HUES64 (cell line): ENCODE measurements around the gene WDR20.

Experiments
- H3K27ac ChIP-seq: 2 replicates; pipeline ENCODE4 v1.7.0; 2013; ENCODE audit warnings: low read depth, low read length, inconsistent platforms
- H3K27me3 ChIP-seq: 2 replicates; pipeline ENCODE4 v1.6.1; 2013; ENCODE audit warnings: mild to moderate bottlenecking, low read length; ENCODE audit not compliant: insufficient read depth
- H3K36me3 ChIP-seq: 2 replicates; pipeline ENCODE4 v1.6.1; 2013; ENCODE audit warnings: mild to moderate bottlenecking, low read length; ENCODE audit not compliant: insufficient read depth
- H3K4me1 ChIP-seq: 2 replicates; pipeline ENCODE4 v1.6.1; 2013; ENCODE audit warnings: mild to moderate bottlenecking, low read length, moderate library complexity; ENCODE audit not compliant: insufficient read depth
- H3K4me3 ChIP-seq: 2 replicates; pipeline ENCODE4 v1.5.1; 2013; ENCODE audit warnings: mild to moderate bottlenecking, low read length, moderate library complexity
- H3K9ac ChIP-seq: 2 replicates; pipeline ENCODE4 v1.6.1; 2013; ENCODE audit warnings: mild to moderate bottlenecking, low read depth, low read length
- H3K9me3 ChIP-seq: 2 replicates; pipeline ENCODE4 v1.6.1; 2013; ENCODE audit warnings: low read depth, low read length; ENCODE audit not compliant: insufficient read depth
- WGBS: fragments of 150-250, 120-280 bp; methylation state at CpG from one replicate; pipeline ENCODE4 v1.1.7; 2013; ENCODE audit warnings: missing lambda C conversion rate; 5-methylcytosine and 5-hydroxymethylcytosine counted together

Gene WDR20

GRCh38 chr14:102252834-102253801 is 113.4 kb downstream of the WDR20 start:
- Histone ChIP-seq H3K4me1 (peaks cover 2% of the 10 kb centered on the region), H3K4me3 (no peak overlapping the region), H3K9me3 (no peaks in the 10 kb centered on the region), H3K27ac (no peak overlapping the region), H3K27me3 (no peaks in the 10 kb centered on the region), H3K36me3 (no peaks in the 10 kb centered on the region), H3K9ac (no peak overlapping the region)
- WGBS, result 93% methylated on average over 21 of the region's 21 CpGs

GRCh38 chr14:102255401-102256190 is 115.9 kb downstream of the WDR20 start:
- 89% methylated on average over 9 of the region's 9 CpGs for WGBS
- no peak overlapping the region for H3K4me3 ChIP-seq
- no peak overlapping the region for H3K9ac ChIP-seq
- no peaks in the 10 kb centered on the region for H3K4me1 ChIP-seq
- H3K36me3 ChIP-seq, result no peaks in the 10 kb centered on the region
- H3K27me3 ChIP-seq, result no peaks in the 10 kb centered on the region
- no peaks in the 10 kb centered on the region for H3K9me3 ChIP-seq
- H3K27ac ChIP-seq, result no peak overlapping the region

- H3K9me3 ChIP-seq, result no peaks in the 10 kb centered on the region
- 89% methylated on average over 9 of the region's 9 CpGs for WGBS
These were observed 117.0 kb downstream of the WDR20 start for GRCh38 chr14:102256716-102257115.

GRCh38 chr14:102258136-102258535 is 118.4 kb downstream of the WDR20 start:
- no peaks in the 10 kb centered on the region for H3K36me3 ChIP-seq
- H3K9me3 ChIP-seq, result no peaks in the 10 kb centered on the region
- 95% methylated on average over 6 of the region's 6 CpGs for WGBS
- no peak overlapping the region for H3K9ac ChIP-seq
- no peaks in the 10 kb centered on the region for H3K27me3 ChIP-seq
- H3K4me3 ChIP-seq, result no peak overlapping the region
- no peak overlapping the region for H3K27ac ChIP-seq
- H3K4me1 ChIP-seq, result peaks cover 6% of the 10 kb centered on the region; the same call in 1 of the 2 replicates

More at GRCh38 chr14:102256716-102257115, 117.0 kb downstream of the WDR20 start:
- no peaks in the 10 kb centered on the region for H3K4me1 ChIP-seq
- no peaks in the 10 kb centered on the region for H3K27me3 ChIP-seq
- no peak overlapping the region for H3K9ac ChIP-seq
- H3K27ac ChIP-seq, result no peak overlapping the region
- no peaks in the 10 kb centered on the region for H3K36me3 ChIP-seq
- no peak overlapping the region for H3K4me3 ChIP-seq
